Nephron progenitor cell (in vitro differentiated cells): ENCODE data around the gene ITGB3.

Source experiments
- DNase-seq: peaks from one replicate; pipeline ENCODE4 v3.0.0; 2021
- H3K27ac Mint-ChIP-seq: 2 replicates; pipeline ENCODE4 v1.8.0; 2021; ENCODE audit warnings: mild to moderate bottlenecking, moderate library complexity, mixed read lengths
- H3K27me3 Mint-ChIP-seq: 2 replicates; pipeline ENCODE4 v1.8.0; 2021; ENCODE audit warnings: mild to moderate bottlenecking, low read depth, mixed read lengths; ENCODE audit not compliant: poor library complexity
- H3K36me3 Mint-ChIP-seq: 2 replicates; pipeline ENCODE4 v1.8.0; 2021; ENCODE audit warnings: low read depth, mixed read lengths
- H3K4me1 Mint-ChIP-seq: 2 replicates; pipeline ENCODE4 v1.8.0; 2021; ENCODE audit warnings: mixed read lengths
- H3K4me3 Mint-ChIP-seq: 2 replicates; pipeline ENCODE4 v1.8.0; 2021; ENCODE audit warnings: mild to moderate bottlenecking, moderate library complexity, mixed read lengths
- H3K9me3 Mint-ChIP-seq: 2 replicates; pipeline ENCODE4 v1.8.0; 2021; ENCODE audit warnings: mild to moderate bottlenecking, moderate library complexity, mixed read lengths
- CTCF ChIP-seq: fragments of 200-600 bp; sonication (generic); IDR thresholded peaks from 2 replicates; pipeline ENCODE4 v1.5.0; 2021; ENCODE audit warnings: antibody characterized with exemption

ITGB3 gene

DNA sequence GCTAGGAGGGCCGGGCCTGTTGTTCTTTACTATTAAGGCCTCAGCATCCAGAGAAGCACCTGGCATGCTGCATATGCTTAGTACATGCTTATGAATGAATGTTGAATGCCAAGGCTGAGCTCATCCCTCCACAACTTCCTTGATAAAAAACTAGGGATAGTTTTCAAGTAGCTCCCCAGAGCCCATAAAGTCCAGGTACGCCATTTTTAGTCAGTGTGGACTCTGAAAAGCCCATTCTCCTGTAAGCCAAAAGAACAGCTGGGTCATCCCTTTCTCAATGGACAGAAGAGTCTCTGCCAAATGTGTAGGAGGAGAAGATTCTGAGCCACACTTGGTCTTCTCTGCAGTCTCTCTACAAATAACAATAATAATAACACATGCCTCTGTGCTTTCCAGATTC, 8.9 kb upstream of the ITGB3 start:
- peaks cover 37% of the 10 kb centered on the region for H3K27me3 Mint-ChIP-seq

DNA sequence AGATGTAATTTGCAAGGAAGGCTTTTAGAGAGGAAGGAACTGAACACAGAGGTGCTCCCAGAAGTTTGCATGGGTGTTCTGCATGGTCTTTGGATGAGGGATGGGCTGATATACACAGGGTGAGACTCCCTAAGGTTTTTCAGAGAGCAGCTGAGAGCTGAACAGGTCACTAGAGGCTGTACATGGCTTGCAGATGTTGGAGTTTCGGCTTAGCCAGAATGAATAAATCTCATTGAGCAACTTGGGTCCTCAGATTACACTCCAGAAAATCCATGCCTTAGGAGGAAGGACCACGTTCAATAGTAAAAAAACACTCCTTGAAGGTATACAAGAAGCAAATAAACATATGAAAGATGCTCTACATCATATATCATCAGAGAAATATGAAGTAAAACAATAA, 7.5 kb upstream of the ITGB3 start:
- H3K27me3 Mint-ChIP-seq, result peaks cover 48% of the 10 kb centered on the region
- H3K27ac Mint-ChIP-seq, result no peak overlapping the region
- no peaks in the 10 kb centered on the region for H3K36me3 Mint-ChIP-seq
- no peak for TF ChIP-seq CTCF
- H3K9me3 Mint-ChIP-seq, result no peaks in the 10 kb centered on the region
- no peak overlapping the region for H3K4me3 Mint-ChIP-seq
- no peaks in the 10 kb centered on the region for H3K4me1 Mint-ChIP-seq
- no peak for DNase-seq

More for the DNA sequence above, 8.9 kb upstream of the ITGB3 start:
- no peak overlapping the region for H3K4me3 Mint-ChIP-seq
- no peak overlapping the region for H3K27ac Mint-ChIP-seq
- TF ChIP-seq CTCF, result no peak
- no peak for DNase-seq
- no peaks in the 10 kb centered on the region for H3K36me3 Mint-ChIP-seq
- peaks cover 2% of the 10 kb centered on the region for H3K4me1 Mint-ChIP-seq
- no peaks in the 10 kb centered on the region for H3K9me3 Mint-ChIP-seq

DNA sequence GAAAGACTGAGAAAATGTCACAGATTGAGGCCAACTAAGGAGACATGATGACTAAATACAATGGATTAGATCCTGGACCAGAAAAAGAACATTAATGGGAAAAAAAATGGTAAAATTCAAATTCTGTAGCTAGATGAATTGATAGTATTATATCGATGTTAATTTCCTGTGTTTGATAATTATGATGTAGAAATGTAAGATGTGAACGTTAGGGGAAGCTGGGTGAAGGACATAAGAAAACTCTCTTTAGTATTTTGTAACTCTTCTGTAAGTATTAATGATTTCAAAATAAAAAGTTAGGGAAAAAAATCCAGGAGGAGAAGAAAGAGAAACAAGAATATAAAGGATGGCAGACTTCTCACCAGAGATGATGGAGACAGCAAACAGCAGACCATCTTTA, 2.8 kb upstream of the ITGB3 start:
- peaks cover 10% of the 10 kb centered on the region for H3K9me3 Mint-ChIP-seq
- no peak overlapping the region for H3K27ac Mint-ChIP-seq
- H3K4me3 Mint-ChIP-seq, result no peak overlapping the region
- H3K27me3 Mint-ChIP-seq, result peaks cover 67% of the 10 kb centered on the region
- no peaks in the 10 kb centered on the region for H3K36me3 Mint-ChIP-seq
- peaks cover 5% of the 10 kb centered on the region for H3K4me1 Mint-ChIP-seq
- TF ChIP-seq CTCF, result no peak
- no peak for DNase-seq

- no peak overlapping the region for H3K27ac Mint-ChIP-seq
- H3K9me3 Mint-ChIP-seq, result peaks cover 10% of the 10 kb centered on the region
- no peaks in the 10 kb centered on the region for H3K36me3 Mint-ChIP-seq
- H3K4me1 Mint-ChIP-seq, result peaks cover 5% of the 10 kb centered on the region
- no peak for TF ChIP-seq CTCF
- H3K27me3 Mint-ChIP-seq, result peaks cover 69% of the 10 kb centered on the region
- DNase-seq, result no peak
- H3K4me3 Mint-ChIP-seq, result no peak overlapping the region
These were observed 2.1 kb upstream of the ITGB3 start for GRCh38 chr17:47251421-47251940.

DNA sequence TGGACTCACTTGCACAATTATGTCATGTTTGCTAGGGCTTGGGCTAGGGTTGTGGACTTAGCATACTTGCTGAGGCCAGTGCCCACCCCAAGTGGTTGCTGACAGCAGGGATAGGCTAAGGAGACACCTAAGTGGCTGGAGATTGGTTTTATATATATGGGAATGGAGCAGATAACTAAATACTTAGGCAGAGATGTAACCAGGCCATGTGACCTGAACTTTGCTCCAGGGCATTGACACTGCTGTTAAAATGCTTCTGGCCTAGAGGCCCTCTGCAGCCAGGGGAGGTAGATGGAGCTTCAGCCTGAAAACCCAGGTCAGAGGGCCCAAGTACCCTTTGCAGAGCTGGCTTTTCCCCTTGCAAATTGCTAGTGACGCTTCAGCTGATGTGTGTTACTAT, 1.4 kb upstream of the ITGB3 start:
- DNase-seq, result no peak
- Mint-ChIP-seq H3K9me3 (peaks cover 14% of the 10 kb centered on the region), H3K27me3 (peaks cover 71% of the 10 kb centered on the region), H3K36me3 (no peaks in the 10 kb centered on the region), H3K4me1 (peaks cover 5% of the 10 kb centered on the region), H3K4me3 (peak overlapping the region; percentile 64), H3K27ac (no peak overlapping the region)
- no peak for TF ChIP-seq CTCF

GRCh38 chr17:47252766-47253512, 688 bp upstream of the ITGB3 start:
- Mint-ChIP-seq H3K4me3 (peak overlapping the region; percentile 64), H3K4me1 (peaks cover 10% of the 10 kb centered on the region), H3K27me3 (peaks cover 74% of the 10 kb centered on the region), H3K27ac (no peak overlapping the region), H3K9me3 (peaks cover 21% of the 10 kb centered on the region), H3K36me3 (no peaks in the 10 kb centered on the region)
- no peak for TF ChIP-seq CTCF
- DNase-seq, result no peak
